SK-N-SH treated with all-trans-retinoic acid at 6 μM for 48 hours (cell line): ENCODE data around the gene JUND.

Experiments used
- ATAC-seq: fragments of 200-7000 bp; cut with Tn5 transposase; 3 replicates; pipeline ENCODE4 v1.9.1; 2020; ENCODE audit warnings: mild to moderate bottlenecking, moderate library complexity
- ARNTL ChIP-seq: fragments of 450-650 bp; formaldehyde crosslinking; IDR thresholded peaks from 2 replicates; pipeline ENCODE4 v1.5.0; 2020; ENCODE audit warnings: low read depth, mild to moderate bottlenecking, moderate library complexity, borderline replicate concordance
- BACH2 ChIP-seq: fragments of 250-450 bp; sonication (Bioruptor Pico); IDR thresholded peaks from 2 replicates; pipeline ENCODE4 v1.9.0; 2021; ENCODE audit warnings: mild to moderate bottlenecking, borderline replicate concordance
- CSDC2 ChIP-seq: fragments of 250-450 bp; sonication (Bioruptor Pico); IDR thresholded peaks from 2 replicates; pipeline ENCODE4 v1.5.0; 2020; ENCODE audit warnings: mild to moderate bottlenecking, moderate library complexity
- ESRRG ChIP-seq: fragments of 250-450 bp; sonication (Bioruptor Pico); IDR thresholded peaks from 2 replicates; pipeline ENCODE4 v1.6.1; 2021; ENCODE audit warnings: mild to moderate bottlenecking
- ISL1 ChIP-seq: fragments of 250-450 bp; sonication (Bioruptor Pico); IDR thresholded peaks from 2 replicates; pipeline ENCODE4 v2.1.2; 2022; ENCODE audit warnings: mild to moderate bottlenecking, moderate library complexity
- OSR1 ChIP-seq: fragments of 250-450 bp; sonication (Bioruptor Pico); IDR thresholded peaks from 2 replicates; pipeline ENCODE4 v1.8.0; 2022; ENCODE audit warnings: moderate library complexity, mild to moderate bottlenecking, inconsistent platforms
- PPARA ChIP-seq: fragments of 250-450 bp; sonication (Bioruptor Pico); IDR thresholded peaks from 2 replicates; pipeline ENCODE4 v1.5.0; 2020; ENCODE audit warnings: mild to moderate bottlenecking, borderline replicate concordance
- TCF4 ChIP-seq: fragments of 250-450 bp; sonication (Bioruptor Pico); IDR thresholded peaks from 2 replicates; pipeline ENCODE4 v1.8.0; 2021; ENCODE audit warnings: mild to moderate bottlenecking, moderate library complexity, borderline replicate concordance
- TOX ChIP-seq: fragments of 250-450 bp; sonication (Bioruptor Pico); IDR thresholded peaks from 2 replicates; pipeline ENCODE4 v1.8.0; 2021; ENCODE audit warnings: mild to moderate bottlenecking, moderate library complexity, borderline replicate concordance
- ZFP3 ChIP-seq: fragments of 250-450 bp; sonication (Bioruptor Pico); IDR thresholded peaks from 2 replicates; pipeline ENCODE4 v1.5.0; 2020; ENCODE audit warnings: mild to moderate bottlenecking, moderate library complexity
- ZFP30 ChIP-seq: fragments of 450-650 bp; formaldehyde crosslinking; IDR thresholded peaks from 2 replicates; pipeline ENCODE4 v1.5.0; 2022; ENCODE audit warnings: mild to moderate bottlenecking, moderate library complexity
- ZNF565 ChIP-seq: fragments of 450-650 bp; formaldehyde crosslinking; conservative IDR thresholded peaks from 2 replicates; pipeline ENCODE4 v1.5.0; 2020; ENCODE audit warnings: low read depth, mild to moderate bottlenecking, moderate library complexity
- ZNF70 ChIP-seq: fragments of 450-650 bp; formaldehyde crosslinking; IDR thresholded peaks from 2 replicates; pipeline ENCODE4 v1.5.0; 2020; ENCODE audit warnings: mild to moderate bottlenecking, moderate library complexity
- ZNF8 ChIP-seq: fragments of 450-650 bp; formaldehyde crosslinking; IDR thresholded peaks from 2 replicates; pipeline ENCODE4 v1.5.0; 2020; ENCODE audit warnings: mild to moderate bottlenecking, moderate library complexity
- TF ChIP-seq, protein P1 (sequence below): fragments of 250-450 bp; sonication (Bioruptor Pico); IDR thresholded peaks from 2 replicates; pipeline ENCODE4 v1.8.0; 2020; ENCODE audit warnings: mild to moderate bottlenecking, moderate library complexity, borderline replicate concordance
- TF ChIP-seq, protein P2 (sequence below): fragments of 250-450 bp; sonication (Bioruptor Pico); IDR thresholded peaks from 2 replicates; pipeline ENCODE4 v1.5.0; 2020; ENCODE audit warnings: mild to moderate bottlenecking, moderate library complexity
- TF ChIP-seq, protein P3 (sequence below): fragments of 250-450 bp; sonication (Bioruptor Pico); IDR thresholded peaks from 2 replicates; pipeline ENCODE4 v1.5.1; 2021; ENCODE audit warnings: mild to moderate bottlenecking, moderate library complexity
- TF ChIP-seq, protein P4 (sequence below): fragments of 250-450 bp; sonication (Bioruptor Pico); IDR thresholded peaks from 2 replicates; pipeline ENCODE4 v1.5.1; 2020; ENCODE audit warnings: low read depth, mild to moderate bottlenecking, moderate library complexity
- TF ChIP-seq, protein P5 (sequence below): fragments of 250-450 bp; sonication (Bioruptor Pico); IDR thresholded peaks from 2 replicates; pipeline ENCODE4 v1.8.0; 2021; ENCODE audit warnings: low read depth, mild to moderate bottlenecking, moderate library complexity, borderline replicate concordance

The JUND gene

DNA sequence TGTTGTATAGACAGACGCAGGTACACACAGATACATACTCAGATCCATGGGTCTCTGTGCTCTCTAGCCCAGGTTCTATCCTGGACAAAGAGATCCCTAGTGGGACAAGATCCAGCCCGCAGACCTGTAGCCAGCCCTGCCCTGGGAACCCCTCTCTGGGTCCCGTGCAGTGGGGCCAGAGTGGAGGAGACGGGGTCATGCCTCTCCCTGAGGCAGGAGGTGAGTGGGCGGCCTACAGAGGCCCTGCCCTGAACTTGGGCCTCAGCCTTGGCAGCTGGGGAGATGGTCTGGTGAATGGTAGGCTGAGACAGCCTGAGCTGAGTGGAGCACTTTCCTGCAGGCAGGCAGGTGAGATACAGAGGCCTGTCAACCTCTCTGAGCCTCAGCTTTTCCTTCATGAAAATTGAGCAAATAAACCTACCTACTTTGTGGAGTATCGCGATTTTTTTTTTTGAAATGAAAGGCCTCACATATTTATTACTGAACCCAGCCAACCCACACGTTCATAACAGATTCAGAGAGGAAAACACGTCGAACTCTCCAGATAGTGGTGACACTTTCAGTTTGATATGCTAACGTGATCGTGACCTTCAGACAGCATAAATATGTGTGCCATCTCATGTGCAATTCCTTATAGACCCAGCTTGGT, 3.4 kb upstream of the JUND start:
- ATAC-seq: no peak
- no peak for TF ChIP-seq BACH2 (CRISPR knock-in tag)
- no peak for TF ChIP-seq ZNF565 (CRISPR knock-in tag)
- TF ChIP-seq ZNF8 (CRISPR knock-in tag): no peak
- TF ChIP-seq CSDC2 (CRISPR knock-in tag): no peak
- TF ChIP-seq ARNTL (CRISPR knock-in tag): no peak
- TF ChIP-seq, protein P1, sequence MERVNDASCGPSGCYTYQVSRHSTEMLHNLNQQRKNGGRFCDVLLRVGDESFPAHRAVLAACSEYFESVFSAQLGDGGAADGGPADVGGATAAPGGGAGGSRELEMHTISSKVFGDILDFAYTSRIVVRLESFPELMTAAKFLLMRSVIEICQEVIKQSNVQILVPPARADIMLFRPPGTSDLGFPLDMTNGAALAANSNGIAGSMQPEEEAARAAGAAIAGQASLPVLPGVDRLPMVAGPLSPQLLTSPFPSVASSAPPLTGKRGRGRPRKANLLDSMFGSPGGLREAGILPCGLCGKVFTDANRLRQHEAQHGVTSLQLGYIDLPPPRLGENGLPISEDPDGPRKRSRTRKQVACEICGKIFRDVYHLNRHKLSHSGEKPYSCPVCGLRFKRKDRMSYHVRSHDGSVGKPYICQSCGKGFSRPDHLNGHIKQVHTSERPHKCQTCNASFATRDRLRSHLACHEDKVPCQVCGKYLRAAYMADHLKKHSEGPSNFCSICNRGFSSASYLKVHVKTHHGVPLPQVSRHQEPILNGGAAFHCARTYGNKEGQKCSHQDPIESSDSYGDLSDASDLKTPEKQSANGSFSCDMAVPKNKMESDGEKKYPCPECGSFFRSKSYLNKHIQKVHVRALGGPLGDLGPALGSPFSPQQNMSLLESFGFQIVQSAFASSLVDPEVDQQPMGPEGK (CRISPR knock-in tag): no peak
- TF ChIP-seq OSR1 (CRISPR knock-in tag): no peak
- TF ChIP-seq, protein P2, sequence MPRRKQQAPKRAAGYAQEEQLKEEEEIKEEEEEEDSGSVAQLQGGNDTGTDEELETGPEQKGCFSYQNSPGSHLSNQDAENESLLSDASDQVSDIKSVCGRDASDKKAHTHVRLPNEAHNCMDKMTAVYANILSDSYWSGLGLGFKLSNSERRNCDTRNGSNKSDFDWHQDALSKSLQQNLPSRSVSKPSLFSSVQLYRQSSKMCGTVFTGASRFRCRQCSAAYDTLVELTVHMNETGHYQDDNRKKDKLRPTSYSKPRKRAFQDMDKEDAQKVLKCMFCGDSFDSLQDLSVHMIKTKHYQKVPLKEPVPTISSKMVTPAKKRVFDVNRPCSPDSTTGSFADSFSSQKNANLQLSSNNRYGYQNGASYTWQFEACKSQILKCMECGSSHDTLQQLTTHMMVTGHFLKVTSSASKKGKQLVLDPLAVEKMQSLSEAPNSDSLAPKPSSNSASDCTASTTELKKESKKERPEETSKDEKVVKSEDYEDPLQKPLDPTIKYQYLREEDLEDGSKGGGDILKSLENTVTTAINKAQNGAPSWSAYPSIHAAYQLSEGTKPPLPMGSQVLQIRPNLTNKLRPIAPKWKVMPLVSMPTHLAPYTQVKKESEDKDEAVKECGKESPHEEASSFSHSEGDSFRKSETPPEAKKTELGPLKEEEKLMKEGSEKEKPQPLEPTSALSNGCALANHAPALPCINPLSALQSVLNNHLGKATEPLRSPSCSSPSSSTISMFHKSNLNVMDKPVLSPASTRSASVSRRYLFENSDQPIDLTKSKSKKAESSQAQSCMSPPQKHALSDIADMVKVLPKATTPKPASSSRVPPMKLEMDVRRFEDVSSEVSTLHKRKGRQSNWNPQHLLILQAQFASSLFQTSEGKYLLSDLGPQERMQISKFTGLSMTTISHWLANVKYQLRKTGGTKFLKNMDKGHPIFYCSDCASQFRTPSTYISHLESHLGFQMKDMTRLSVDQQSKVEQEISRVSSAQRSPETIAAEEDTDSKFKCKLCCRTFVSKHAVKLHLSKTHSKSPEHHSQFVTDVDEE (CRISPR knock-in tag): no peak
- TF ChIP-seq ZFP30 (CRISPR knock-in tag): no peak
- TF ChIP-seq, protein P3, sequence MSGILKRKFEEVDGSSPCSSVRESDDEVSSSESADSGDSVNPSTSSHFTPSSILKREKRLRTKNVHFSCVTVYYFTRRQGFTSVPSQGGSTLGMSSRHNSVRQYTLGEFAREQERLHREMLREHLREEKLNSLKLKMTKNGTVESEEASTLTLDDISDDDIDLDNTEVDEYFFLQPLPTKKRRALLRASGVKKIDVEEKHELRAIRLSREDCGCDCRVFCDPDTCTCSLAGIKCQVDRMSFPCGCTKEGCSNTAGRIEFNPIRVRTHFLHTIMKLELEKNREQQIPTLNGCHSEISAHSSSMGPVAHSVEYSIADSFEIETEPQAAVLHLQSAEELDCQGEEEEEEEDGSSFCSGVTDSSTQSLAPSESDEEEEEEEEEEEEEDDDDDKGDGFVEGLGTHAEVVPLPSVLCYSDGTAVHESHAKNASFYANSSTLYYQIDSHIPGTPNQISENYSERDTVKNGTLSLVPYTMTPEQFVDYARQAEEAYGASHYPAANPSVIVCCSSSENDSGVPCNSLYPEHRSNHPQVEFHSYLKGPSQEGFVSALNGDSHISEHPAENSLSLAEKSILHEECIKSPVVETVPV (CRISPR knock-in tag): no peak

DNA sequence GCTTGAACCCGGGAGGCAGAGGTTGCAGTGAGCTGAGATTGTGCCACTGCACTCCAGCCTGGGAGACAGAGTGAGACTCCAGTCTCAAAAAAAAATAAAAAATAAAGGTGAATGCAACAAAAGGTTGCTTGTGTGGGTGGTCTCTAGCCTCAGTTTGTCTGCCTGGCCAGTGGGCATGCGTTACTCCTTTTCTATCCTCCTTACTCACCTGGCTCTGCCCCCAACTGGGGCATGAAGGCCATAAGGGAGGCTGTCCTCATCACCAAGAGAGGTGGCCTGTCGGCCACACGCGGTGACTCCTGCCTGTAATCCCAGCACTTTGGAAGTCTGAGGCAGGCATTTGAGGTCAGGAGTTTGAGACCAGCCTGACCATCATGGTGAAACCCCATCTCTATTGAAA, 1.9 kb upstream of the JUND start:
- TF ChIP-seq ZNF70 (no peak), PPARA (no peak), ZFP3 (CRISPR knock-in tag) (no peak), TOX (CRISPR knock-in tag) (no peak), BACH2 (CRISPR knock-in tag) (no peak), ARNTL (CRISPR knock-in tag) (no peak), TCF4 (CRISPR knock-in tag) (no peak), CSDC2 (CRISPR knock-in tag) (no peak), OSR1 (CRISPR knock-in tag) (no peak), ESRRG (CRISPR knock-in tag) (no peak), ISL1 (CRISPR knock-in tag) (no peak)
- TF ChIP-seq, protein P3 (CRISPR knock-in tag): no peak
- TF ChIP-seq, protein P2 (CRISPR knock-in tag): no peak
- TF ChIP-seq, protein P4, sequence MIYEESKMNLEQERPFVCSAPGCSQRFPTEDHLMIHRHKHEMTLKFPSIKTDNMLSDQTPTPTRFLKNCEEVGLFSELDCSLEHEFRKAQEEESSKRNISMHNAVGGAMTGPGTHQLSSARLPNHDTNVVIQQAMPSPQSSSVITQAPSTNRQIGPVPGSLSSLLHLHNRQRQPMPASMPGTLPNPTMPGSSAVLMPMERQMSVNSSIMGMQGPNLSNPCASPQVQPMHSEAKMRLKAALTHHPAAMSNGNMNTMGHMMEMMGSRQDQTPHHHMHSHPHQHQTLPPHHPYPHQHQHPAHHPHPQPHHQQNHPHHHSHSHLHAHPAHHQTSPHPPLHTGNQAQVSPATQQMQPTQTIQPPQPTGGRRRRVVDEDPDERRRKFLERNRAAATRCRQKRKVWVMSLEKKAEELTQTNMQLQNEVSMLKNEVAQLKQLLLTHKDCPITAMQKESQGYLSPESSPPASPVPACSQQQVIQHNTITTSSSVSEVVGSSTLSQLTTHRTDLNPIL (CRISPR knock-in tag): no peak
- TF ChIP-seq, protein P5, sequence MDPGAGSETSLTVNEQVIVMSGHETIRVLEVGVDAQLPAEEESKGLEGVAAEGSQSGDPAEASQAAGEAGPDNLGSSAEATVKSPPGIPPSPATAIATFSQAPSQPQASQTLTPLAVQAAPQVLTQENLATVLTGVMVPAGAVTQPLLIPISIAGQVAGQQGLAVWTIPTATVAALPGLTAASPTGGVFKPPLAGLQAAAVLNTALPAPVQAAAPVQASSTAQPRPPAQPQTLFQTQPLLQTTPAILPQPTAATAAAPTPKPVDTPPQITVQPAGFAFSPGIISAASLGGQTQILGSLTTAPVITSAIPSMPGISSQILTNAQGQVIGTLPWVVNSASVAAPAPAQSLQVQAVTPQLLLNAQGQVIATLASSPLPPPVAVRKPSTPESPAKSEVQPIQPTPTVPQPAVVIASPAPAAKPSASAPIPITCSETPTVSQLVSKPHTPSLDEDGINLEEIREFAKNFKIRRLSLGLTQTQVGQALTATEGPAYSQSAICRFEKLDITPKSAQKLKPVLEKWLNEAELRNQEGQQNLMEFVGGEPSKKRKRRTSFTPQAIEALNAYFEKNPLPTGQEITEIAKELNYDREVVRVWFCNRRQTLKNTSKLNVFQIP (CRISPR knock-in tag): no peak
- ATAC-seq: no peak
